HUES6 (cell line): ENCODE measurements around the gene SLC5A10.
"Not testable (repeated sequence)": the region's sequence is repeated elsewhere in the genome, so short reads cannot be mapped to it uniquely, and the experiment has no call there.

Experiments used
- H3K27ac ChIP-seq: 2 replicates; pipeline ENCODE4 v1.7.0; 2013; ENCODE audit warnings: low read depth, mild to moderate bottlenecking, low read length, inconsistent platforms
- H3K27me3 ChIP-seq: 2 replicates; pipeline ENCODE4 v1.6.1; 2013; ENCODE audit warnings: low read length; ENCODE audit not compliant: control insufficient read depth, insufficient read depth
- H3K36me3 ChIP-seq: 2 replicates; pipeline ENCODE4 v1.6.1; 2013; ENCODE audit warnings: low read length; ENCODE audit not compliant: control insufficient read depth, insufficient read depth
- H3K4me1 ChIP-seq: 2 replicates; pipeline ENCODE4 v1.6.1; 2013; ENCODE audit warnings: low read length; ENCODE audit not compliant: control insufficient read depth, insufficient read depth
- H3K4me3 ChIP-seq: 2 replicates; pipeline ENCODE4 v1.5.1; 2013; ENCODE audit warnings: low read depth, low read length
- H3K9ac ChIP-seq: one replicate; pipeline ENCODE4 v1.6.1; 2013; ENCODE audit warnings: mild to moderate bottlenecking, low read length
- H3K9me3 ChIP-seq: 2 replicates; pipeline ENCODE4 v1.6.1; 2013; ENCODE audit warnings: low read depth, low read length; ENCODE audit not compliant: control insufficient read depth, insufficient read depth

The SLC5A10 gene

DNA sequence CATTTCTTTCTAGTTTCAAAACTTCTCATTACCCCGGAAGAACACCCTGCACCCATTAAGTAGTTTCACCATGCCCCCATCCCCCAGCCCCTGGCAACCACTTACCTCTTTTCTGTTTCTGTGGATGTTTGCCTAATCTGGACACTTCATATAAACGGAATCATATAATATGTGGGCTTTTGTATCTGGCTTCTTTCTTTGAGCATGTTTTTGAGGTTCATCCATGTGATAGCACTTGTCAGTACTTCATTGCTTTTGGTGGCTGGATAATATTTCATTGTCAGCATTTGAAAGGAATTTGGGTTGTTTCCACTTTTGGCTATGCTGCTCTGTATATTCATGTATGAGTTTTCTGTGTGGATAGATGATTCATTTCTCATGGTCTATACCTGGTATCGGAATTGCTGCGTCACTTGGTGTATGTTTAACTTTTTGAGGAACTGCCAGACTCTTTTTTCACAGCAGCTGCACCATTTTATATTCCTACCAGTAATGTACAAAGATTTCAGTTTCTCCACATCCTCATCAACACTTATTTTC lies 30.0 kb upstream of the SLC5A10 start:
- Histone ChIP-seq H3K9me3 (no peaks in the 10 kb centered on the region), H3K27me3 (no peaks in the 10 kb centered on the region), H3K4me3 (no peak overlapping the region), H3K9ac (no peak overlapping the region), H3K27ac (no peak overlapping the region), H3K4me1 (peaks cover 10% of the 10 kb centered on the region; the same call in 1 of the 2 replicates), H3K36me3 (peaks cover 30% of the 10 kb centered on the region)

DNA sequence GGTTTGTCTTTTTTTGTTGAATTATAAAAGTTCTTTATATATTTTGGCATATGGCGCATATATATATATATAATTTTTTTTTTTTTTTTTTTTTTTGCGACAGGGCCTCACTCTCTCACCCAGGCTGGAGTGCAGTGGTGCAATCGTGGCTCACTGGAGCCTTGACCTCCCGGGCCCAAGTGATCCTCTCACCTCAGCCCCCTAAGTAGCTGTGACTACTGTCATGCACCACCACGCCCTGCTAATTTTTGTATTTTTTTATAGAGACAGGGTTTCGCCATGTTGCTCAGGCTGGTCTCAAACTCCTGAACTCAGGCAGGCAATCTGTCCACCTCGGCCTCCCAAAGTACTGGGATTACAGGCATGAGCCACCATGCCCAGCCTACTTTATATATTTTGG lies 29.4 kb upstream of the SLC5A10 start:
- not testable (repeated sequence) for H3K27ac ChIP-seq, H3K9me3 ChIP-seq, H3K4me1 ChIP-seq, H3K9ac ChIP-seq, H3K27me3 ChIP-seq, H3K4me3 ChIP-seq
- H3K36me3 ChIP-seq: peaks cover 29% of the 10 kb centered on the region

DNA sequence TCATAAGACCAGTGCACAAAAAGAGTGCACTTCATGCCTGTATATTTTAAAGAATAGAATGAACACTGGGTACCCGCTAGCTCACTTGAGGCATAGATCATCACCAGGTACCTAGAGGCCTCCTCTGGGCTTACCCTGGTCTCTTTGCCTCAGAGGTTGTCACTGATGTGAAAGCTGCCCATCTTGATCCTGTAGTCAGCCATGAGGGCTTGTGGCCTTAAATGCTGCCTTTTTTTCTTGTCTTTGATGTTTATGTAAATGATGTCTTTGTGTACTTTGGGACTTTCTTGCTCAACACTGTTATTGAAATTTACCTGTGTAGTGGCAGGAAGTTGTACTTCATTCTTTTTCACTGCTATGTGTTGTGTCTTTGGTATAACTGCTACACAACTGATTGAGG lies 26.8 kb upstream of the SLC5A10 start:
- no peaks in the 10 kb centered on the region for H3K9me3 ChIP-seq
- no peak overlapping the region for H3K27ac ChIP-seq
- H3K4me3 ChIP-seq: no peak overlapping the region
- H3K9ac ChIP-seq: no peak overlapping the region
- peaks cover 38% of the 10 kb centered on the region for H3K36me3 ChIP-seq
- H3K4me1 ChIP-seq: peaks cover 10% of the 10 kb centered on the region; the same call in 1 of the 2 replicates
- H3K27me3 ChIP-seq: no peaks in the 10 kb centered on the region

DNA sequence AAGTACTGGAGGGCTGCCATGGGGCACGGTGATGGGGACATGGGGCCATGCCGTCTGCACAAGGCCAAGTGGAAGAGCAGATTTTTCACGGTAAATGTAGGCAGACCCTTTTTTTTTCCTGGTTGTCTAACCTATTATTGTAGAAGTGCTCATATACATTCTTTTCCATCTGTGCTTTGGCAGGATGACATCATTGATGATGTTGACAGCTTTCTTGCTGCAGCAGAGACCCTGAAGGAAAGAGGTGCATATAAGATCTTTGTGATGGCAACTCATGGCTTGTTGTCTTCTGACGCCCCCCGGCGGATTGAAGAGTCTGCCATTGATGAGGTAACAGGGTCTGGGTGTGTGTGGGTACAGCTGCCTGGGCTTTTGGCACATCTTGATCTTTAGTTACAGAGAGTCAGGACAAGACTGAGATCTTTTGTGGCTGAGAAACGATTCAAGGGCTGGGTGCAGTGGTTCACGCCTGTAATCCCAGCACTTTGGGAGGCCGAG lies 23.3 kb upstream of the SLC5A10 start:
- no peak overlapping the region for H3K4me3 ChIP-seq
- H3K36me3 ChIP-seq: peaks cover 48% of the 10 kb centered on the region
- peaks cover 10% of the 10 kb centered on the region; the same call in 1 of the 2 replicates for H3K4me1 ChIP-seq
- H3K27ac ChIP-seq: no peak overlapping the region
- no peaks in the 10 kb centered on the region for H3K9me3 ChIP-seq
- no peak overlapping the region for H3K9ac ChIP-seq
- no peaks in the 10 kb centered on the region for H3K27me3 ChIP-seq

DNA sequence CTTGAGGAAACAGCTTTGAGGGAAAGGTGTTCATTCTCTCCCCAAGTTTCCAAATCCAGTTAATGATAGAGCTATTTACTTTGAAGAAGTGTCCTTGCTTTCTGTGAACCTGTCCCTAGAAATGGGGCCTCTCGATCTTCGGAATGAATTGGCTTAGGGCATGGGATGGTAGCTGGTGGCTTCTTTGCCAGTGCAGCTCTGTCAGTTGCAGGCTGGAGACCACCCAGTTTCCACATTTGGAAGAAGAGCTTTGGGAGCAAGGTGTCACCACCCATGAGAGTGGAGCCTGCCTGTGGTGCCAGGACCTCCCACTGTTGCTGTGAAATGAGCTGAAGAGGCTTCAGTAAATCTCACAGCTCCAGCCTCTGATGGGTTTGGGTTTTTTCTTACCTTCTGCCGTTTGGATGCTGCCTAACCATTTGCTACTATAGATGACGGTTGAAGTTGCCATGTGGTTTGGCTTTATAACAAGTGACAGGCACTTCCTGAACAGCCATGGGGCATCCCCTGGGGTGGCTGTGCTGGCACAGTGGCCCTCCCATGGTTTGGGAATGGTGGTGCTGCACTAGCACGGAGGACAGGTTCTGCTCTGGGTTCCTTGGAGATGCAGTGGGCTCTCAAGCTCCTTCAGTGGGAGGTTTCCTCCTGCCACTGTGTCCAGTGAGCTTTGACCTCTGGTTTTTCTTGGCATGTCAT lies 19.5 kb upstream of the SLC5A10 start:
- no peaks in the 10 kb centered on the region for H3K27me3 ChIP-seq
- no peaks in the 10 kb centered on the region for H3K9me3 ChIP-seq
- no peak overlapping the region for H3K9ac ChIP-seq
- peaks cover 32% of the 10 kb centered on the region for H3K36me3 ChIP-seq
- H3K27ac ChIP-seq: no peak overlapping the region
- no peak overlapping the region for H3K4me3 ChIP-seq
- H3K4me1 ChIP-seq: no peaks in the 10 kb centered on the region

DNA sequence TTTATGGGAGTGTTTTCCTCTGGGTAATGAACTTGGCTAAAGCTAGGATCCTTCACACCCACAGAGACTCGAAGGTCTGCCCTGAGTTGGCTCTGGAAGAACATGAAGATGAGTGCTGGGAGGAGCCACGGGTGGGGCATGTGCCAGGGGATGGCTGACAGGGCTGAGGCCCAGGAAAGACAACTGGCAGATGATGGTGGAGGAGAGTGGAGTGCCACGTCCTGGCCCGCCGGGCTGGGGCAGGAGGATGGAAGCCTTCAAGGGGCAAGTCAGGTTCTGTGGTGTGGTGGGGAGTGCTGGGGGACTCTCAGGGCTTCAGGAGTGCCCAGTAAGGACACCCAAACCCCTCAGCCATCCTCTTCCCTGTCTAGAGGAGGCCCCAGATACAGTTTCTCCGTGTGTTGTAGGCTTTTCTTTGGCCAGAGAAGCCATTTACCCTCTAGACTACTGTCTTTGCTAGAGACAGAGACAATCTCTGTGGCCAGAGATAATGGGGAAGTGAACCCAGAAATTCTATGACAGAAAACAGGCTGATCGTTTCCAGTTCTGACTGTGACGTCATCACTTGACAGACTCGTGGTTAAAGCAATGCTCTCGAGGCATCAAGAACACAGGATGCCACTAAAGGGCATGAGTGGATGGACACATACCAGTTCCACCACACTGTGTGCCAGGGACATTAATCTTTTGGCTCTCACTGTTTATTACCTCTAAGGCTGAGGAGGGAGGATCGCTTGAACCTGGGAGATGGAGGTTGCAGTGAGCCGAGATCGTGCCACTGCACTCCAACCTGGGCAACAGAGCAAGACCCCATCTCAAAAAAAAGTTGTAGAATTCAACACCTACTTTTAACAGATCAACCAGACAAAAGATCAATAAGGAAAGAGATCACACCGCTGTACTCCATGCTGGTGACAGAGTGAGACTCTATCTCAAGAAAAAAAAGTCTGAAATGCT lies 18.6 kb upstream of the SLC5A10 start:
- Histone ChIP-seq H3K27me3 (no peaks in the 10 kb centered on the region), H3K4me1 (no peaks in the 10 kb centered on the region), H3K36me3 (peaks cover 26% of the 10 kb centered on the region), H3K4me3 (no peak overlapping the region), H3K9ac (no peak overlapping the region), H3K27ac (no peak overlapping the region), H3K9me3 (no peaks in the 10 kb centered on the region)

DNA sequence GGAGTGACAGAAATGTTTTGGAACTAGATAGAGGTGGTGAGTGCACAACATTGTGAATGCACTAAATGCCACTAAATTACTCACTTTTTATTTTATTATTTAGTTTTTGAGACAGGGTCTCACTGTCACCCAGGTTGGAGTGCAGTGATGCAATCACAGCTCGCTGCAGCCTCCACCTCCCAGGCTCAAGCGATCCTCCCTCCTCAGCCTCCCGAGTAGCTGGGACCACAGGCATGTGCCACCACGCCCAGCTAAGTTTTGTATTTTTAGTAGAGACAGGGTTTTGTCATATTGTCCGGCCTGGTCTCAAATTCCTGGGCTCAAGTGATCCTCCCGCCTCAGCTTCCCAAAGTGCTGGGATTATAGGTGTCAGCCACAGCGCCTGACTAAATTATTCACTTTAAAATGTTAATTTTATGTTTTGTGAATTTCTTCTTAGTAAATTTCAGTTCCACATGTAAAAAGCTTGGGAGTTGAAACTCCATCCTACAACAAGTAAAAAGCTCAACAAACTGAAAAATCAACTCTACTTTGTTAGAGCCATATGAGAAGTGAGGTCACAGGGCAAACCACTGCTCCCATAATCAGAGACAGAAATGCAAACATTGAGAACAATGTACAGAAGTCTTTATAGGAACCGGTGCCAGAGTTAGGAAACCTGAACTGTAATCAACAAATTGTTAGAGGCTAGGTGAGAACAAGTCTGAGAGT lies 13.8 kb upstream of the SLC5A10 start:
- Histone ChIP-seq H3K36me3 (no peaks in the 10 kb centered on the region), H3K27ac (no peak overlapping the region), H3K9ac (no peak overlapping the region), H3K27me3 (no peaks in the 10 kb centered on the region), H3K4me1 (no peaks in the 10 kb centered on the region), H3K4me3 (no peak overlapping the region), H3K9me3 (0 out of 2 replicates have a peak, but pooled peaks cover 2% of the 10 kb centered on the region)

DNA sequence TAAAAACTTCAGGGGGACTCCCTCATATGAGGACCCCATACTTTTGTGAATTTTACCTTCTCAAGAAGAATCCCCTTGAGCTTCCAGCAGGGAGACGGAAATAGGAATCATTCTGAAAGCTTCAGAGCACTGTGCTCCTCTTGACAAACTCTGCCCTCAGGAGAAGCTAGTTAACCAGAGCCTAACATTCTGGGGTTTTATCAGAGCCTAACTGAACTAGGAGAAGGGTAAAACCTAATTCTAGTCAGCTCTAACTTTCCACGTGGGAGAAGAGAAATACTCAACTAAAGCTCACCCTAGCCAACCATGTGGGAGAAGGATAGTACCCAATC lies 13.3 kb upstream of the SLC5A10 start:
- Histone ChIP-seq H3K9ac (no peak overlapping the region), H3K4me1 (no peaks in the 10 kb centered on the region), H3K27ac (no peak overlapping the region), H3K9me3 (0 out of 2 replicates have a peak, but pooled peaks cover 3% of the 10 kb centered on the region), H3K4me3 (no peak overlapping the region), H3K36me3 (no peaks in the 10 kb centered on the region), H3K27me3 (no peaks in the 10 kb centered on the region)

DNA sequence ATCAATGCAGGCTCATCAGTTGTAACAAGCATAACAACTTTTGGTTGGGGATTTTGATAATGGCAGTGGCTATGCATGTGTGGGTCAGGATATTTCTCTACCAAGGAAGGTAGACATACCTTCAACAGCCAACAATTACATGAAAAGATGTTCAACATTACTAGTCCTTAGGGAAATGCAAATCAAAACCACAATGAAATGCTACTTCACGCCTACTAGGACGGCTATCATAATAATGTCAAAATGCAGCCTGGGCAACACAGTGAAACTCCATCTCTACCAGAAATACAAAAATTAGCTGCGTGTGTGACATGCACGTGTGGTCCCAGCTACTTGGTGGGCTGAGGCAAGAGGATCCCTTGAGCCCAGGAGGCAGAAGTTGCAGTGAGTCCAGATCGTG lies 7.3 kb upstream of the SLC5A10 start:
- Histone ChIP-seq H3K4me3 (no peak overlapping the region), H3K36me3 (no peaks in the 10 kb centered on the region), H3K27me3 (no peaks in the 10 kb centered on the region), H3K9me3 (0 out of 2 replicates have a peak, but pooled peaks cover 3% of the 10 kb centered on the region), H3K4me1 (no peaks in the 10 kb centered on the region), H3K9ac (no peak overlapping the region), H3K27ac (no peak overlapping the region)

DNA sequence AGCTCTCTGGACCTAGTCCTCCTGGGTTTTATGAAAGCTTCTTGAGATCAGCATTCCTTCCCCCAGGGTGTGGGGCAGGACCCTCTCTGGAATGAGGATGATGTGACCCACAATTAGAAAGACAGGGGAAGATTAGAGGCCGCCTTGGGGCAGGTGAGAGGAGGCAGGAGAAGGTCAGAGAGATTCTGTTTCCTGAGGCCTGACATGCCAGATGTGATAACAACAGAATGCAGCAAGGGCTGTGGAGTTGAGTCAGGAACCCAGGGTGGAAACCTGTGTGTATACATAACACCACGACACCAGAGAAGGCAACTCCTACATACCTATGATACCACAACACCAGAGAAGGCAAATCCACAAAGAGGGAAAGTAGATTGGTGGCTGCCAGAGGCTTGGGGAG lies 5.4 kb upstream of the SLC5A10 start:
- Histone ChIP-seq H3K9ac (no peak overlapping the region), H3K27ac (no peak overlapping the region), H3K4me1 (peaks cover 2% of the 10 kb centered on the region; the same call in 1 of the 2 replicates), H3K9me3 (0 out of 2 replicates have a peak, but pooled peaks cover 3% of the 10 kb centered on the region), H3K4me3 (no peak overlapping the region), H3K27me3 (no peaks in the 10 kb centered on the region), H3K36me3 (no peaks in the 10 kb centered on the region)
